ENCODE data around the gene RAB33A. TPM values are rescaled to one million over a fixed set of nuclear protein-coding genes. Genes with fewer than 3 reads are reported as not detected.

RAB33A gene
- 1.6 and 2.0 TPM in 2 replicates for total RNA-seq (2014; rRNA removed; shearing (Covaris generic))

GRCh38 chrX:130171446-130172126 is at the start of gene RAB33A:
Gene RAB33A (plus strand): TSS chrX:130171962. CDS start chrX:130172063, 101 bp downstream.
- no peak for DNase-seq (ENCODE audit: low read depth)

- no peak for DNase-seq (ENCODE audit: low read depth)
Measured at GRCh38 chrX:130124577-130124976, 47.2 kb upstream of the RAB33A start.

- DNase-seq (ENCODE audit: low read depth): no peak
Measured at GRCh38 chrX:130125091-130125874, 46.5 kb upstream of the RAB33A start.

GRCh38 chrX:130130990-130131389 is 40.8 kb upstream of the RAB33A start:
- no peak for DNase-seq (ENCODE audit: low read depth)

- no peak for DNase-seq (ENCODE audit: low read depth)
Measured at GRCh38 chrX:130136496-130136895, 35.3 kb upstream of the RAB33A start.

- DNase-seq (ENCODE audit: low read depth): no peak
Measured at GRCh38 chrX:130136961-130137360, 34.8 kb upstream of the RAB33A start.

GRCh38 chrX:130139474-130140201 is 32.1 kb upstream of the RAB33A start:
- DNase-seq (ENCODE audit: low read depth): no peak

- no peak for DNase-seq (ENCODE audit: low read depth)
Measured at GRCh38 chrX:130144509-130144908, 27.3 kb upstream of the RAB33A start.

- no peak for DNase-seq (ENCODE audit: low read depth)
Measured at GRCh38 chrX:130145123-130145522, 26.6 kb upstream of the RAB33A start.

GRCh38 chrX:130147631-130148030 is 24.1 kb upstream of the RAB33A start:
- no peak for DNase-seq (ENCODE audit: low read depth)

- no peak for DNase-seq (ENCODE audit: low read depth)
Measured at GRCh38 chrX:130155564-130155963, 16.2 kb upstream of the RAB33A start.

GRCh38 chrX:130158311-130158710 is 13.5 kb upstream of the RAB33A start:
- no peak for DNase-seq (ENCODE audit: low read depth)

- no peak for DNase-seq (ENCODE audit: low read depth)
Measured at GRCh38 chrX:130159776-130160175, 12.0 kb upstream of the RAB33A start.

GRCh38 chrX:130162094-130162735 is 9.5 kb upstream of the RAB33A start:
- DNase-seq (ENCODE audit: low read depth): no peak

- DNase-seq (ENCODE audit: low read depth): no peak
Measured at GRCh38 chrX:130163398-130163797, 8.4 kb upstream of the RAB33A start.

- DNase-seq (ENCODE audit: low read depth): no peak
Measured at GRCh38 chrX:130165181-130165702, 6.5 kb upstream of the RAB33A start.

- peak; percentile 89 for DNase-seq (ENCODE audit: low read depth)
Measured at GRCh38 chrX:130165703-130166502, 5.9 kb upstream of the RAB33A start, which contains the start of gene AIFM1. Gene AIFM1 (minus strand): TSS chrX:130165841. CDS start chrX:130165656, 185 bp downstream.

- no peak for DNase-seq (ENCODE audit: low read depth)
Measured at GRCh38 chrX:130166503-130166777, 5.3 kb upstream of the RAB33A start.

GRCh38 chrX:130167040-130167439 is 4.7 kb upstream of the RAB33A start:
- DNase-seq (ENCODE audit: low read depth): no peak

- peak; percentile 50 for DNase-seq (ENCODE audit: low read depth)
Measured at GRCh38 chrX:130170752-130171445, 863 bp upstream of the RAB33A start.
